Body of pancreas (tissue), 4 donors: ENCODE data around the gene SIPA1L3.

Source experiments
- POLR2A ChIP-seq, 3 donors: fragments of 450-650 bp; IDR thresholded peaks; one replicate each; pipeline ENCODE4 v1.6.1; 2016; ENCODE audit warnings: antibody characterized with exemption in 3 of 3, mild to moderate bottlenecking in 2 of 3
- TF ChIP-seq, protein P1 (sequence below), 7 experiments: fragments of 450-650 bp in 4 of 7; fragments of 200-600 bp in 3 of 7; sonication (generic) in 3 of 7; IDR thresholded peaks; one replicate each; pipeline ENCODE4 v1.5.1; 2016 to 2019; ENCODE audit warnings: antibody characterized with exemption in 7 of 7

DNA sequence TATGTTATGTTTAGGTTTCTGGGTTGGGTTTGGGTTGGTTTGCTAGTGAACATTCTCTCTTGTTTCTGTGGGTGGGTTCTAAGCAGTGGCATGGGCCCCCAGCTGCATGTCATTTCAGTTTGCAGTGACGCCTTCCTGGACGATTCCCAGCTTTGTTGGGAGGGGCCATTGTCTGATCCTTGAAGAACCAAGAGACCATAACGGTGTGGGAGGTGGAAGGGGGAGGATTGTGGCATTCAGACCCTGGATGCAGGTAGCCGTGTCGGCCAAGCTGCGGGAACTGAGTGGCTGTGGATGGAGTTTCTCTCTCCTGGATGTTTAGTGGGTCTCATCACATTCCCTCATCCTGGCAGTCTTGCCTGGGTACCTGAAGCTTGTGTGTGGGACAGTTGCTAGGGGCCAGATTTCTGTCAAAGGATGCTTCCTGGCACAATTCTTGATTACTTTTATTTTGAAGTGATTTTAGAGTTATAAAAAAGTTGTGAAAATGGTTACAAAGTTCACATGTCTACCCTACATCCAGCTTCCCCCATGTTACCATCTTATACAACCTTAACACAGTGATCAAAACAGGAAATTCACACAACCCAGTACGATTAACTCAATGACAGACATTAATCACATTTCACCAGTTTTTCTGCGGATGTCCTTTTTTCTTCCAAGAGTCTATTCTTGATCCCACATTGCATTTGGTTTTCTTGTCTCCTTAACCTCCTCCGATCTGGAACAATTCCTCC is 123.8 kb downstream of the SIPA1L3 start:
- TF ChIP-seq, protein P1, sequence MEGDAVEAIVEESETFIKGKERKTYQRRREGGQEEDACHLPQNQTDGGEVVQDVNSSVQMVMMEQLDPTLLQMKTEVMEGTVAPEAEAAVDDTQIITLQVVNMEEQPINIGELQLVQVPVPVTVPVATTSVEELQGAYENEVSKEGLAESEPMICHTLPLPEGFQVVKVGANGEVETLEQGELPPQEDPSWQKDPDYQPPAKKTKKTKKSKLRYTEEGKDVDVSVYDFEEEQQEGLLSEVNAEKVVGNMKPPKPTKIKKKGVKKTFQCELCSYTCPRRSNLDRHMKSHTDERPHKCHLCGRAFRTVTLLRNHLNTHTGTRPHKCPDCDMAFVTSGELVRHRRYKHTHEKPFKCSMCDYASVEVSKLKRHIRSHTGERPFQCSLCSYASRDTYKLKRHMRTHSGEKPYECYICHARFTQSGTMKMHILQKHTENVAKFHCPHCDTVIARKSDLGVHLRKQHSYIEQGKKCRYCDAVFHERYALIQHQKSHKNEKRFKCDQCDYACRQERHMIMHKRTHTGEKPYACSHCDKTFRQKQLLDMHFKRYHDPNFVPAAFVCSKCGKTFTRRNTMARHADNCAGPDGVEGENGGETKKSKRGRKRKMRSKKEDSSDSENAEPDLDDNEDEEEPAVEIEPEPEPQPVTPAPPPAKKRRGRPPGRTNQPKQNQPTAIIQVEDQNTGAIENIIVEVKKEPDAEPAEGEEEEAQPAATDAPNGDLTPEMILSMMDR (IDR thresholded peaks at IDR 0.05), result no peak
- no peak for TF ChIP-seq POLR2A (IDR thresholded peaks at IDR 0.05)
